ENCODE data around the gene SLC4A1.

GRCh38 chr17:44218344-44219107 lies 49.4 kb downstream of the SLC4A1 start:
- TF ChIP-seq, protein P1, sequence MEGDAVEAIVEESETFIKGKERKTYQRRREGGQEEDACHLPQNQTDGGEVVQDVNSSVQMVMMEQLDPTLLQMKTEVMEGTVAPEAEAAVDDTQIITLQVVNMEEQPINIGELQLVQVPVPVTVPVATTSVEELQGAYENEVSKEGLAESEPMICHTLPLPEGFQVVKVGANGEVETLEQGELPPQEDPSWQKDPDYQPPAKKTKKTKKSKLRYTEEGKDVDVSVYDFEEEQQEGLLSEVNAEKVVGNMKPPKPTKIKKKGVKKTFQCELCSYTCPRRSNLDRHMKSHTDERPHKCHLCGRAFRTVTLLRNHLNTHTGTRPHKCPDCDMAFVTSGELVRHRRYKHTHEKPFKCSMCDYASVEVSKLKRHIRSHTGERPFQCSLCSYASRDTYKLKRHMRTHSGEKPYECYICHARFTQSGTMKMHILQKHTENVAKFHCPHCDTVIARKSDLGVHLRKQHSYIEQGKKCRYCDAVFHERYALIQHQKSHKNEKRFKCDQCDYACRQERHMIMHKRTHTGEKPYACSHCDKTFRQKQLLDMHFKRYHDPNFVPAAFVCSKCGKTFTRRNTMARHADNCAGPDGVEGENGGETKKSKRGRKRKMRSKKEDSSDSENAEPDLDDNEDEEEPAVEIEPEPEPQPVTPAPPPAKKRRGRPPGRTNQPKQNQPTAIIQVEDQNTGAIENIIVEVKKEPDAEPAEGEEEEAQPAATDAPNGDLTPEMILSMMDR (IDR thresholded peaks at IDR 0.05) = peak; percentile 34 to 74 (median 68)
- no peak for TF ChIP-seq POLR2A (IDR thresholded peaks at IDR 0.05)

Data from right lobe of liver (tissue), 4 donors.